Calu3 (cell line): Measurements from ENCODE around the gene SAP25. TPM values are rescaled to one million over a fixed set of nuclear protein-coding genes. Genes with fewer than 3 reads are reported as not detected.
A peak's percentile ranks its signal among the peaks of the same experiment; 100 is the strongest.

ENCODE experiments used
- BruUV-seq: library from RNA; stranded (reverse); fragments of 400-500 nt; replicated peaks from 2 replicates; lab custom pipeline; 2021; lab: Mats Ljungman, UMichigan
- CTCF ChIA-PET: fragments of 300-600 bp; sonication (Branson Sonifier 250); formaldehyde crosslinking; loops from one replicate; lab custom pipeline; 2022; ENCODE audit warnings: antibody characterized with exemption; lab: Charles Lee
- DNase-seq: peaks from one replicate; pipeline ENCODE4 v3.0.0; 2022
- H3K27ac Mint-ChIP-seq: one replicate; pipeline ENCODE4 v1.8.0; 2022; ENCODE audit warnings: mixed read lengths; ENCODE audit not compliant: unreplicated experiment
- H3K27me3 Mint-ChIP-seq: one replicate; pipeline ENCODE4 v1.8.0; 2022; ENCODE audit warnings: mixed read lengths; ENCODE audit not compliant: unreplicated experiment
- H3K36me3 Mint-ChIP-seq: one replicate; pipeline ENCODE4 v1.8.0; 2022; ENCODE audit warnings: mild to moderate bottlenecking, moderate library complexity, mixed read lengths; ENCODE audit not compliant: insufficient read depth, unreplicated experiment
- H3K4me1 Mint-ChIP-seq: one replicate; pipeline ENCODE4 v1.8.0; 2022; ENCODE audit warnings: mild to moderate bottlenecking, low read depth, mixed read lengths; ENCODE audit not compliant: unreplicated experiment
- H3K4me3 Mint-ChIP-seq: one replicate; pipeline ENCODE4 v1.8.0; 2022; ENCODE audit warnings: mild to moderate bottlenecking, low read depth, moderate library complexity, mixed read lengths; ENCODE audit not compliant: unreplicated experiment
- H3K9me3 Mint-ChIP-seq: one replicate; pipeline ENCODE4 v1.8.0; 2022; ENCODE audit warnings: low read depth, mixed read lengths; ENCODE audit not compliant: unreplicated experiment
- CTCF ChIP-seq: fragments of 200-600 bp; IDR thresholded peaks from one replicate; pipeline ENCODE4 v1.8.0; 2022; ENCODE audit warnings: antibody characterized with exemption; ENCODE audit not compliant: unreplicated experiment
- intact Hi-C: fragments of 100-400 bp; cut with micrococcal nuclease; formaldehyde crosslinking; loops from one replicate; pipeline ENCODE4 v1.10.0; 2022; ENCODE audit not compliant: unreplicated experiment
- total RNA-seq: library from RNA; stranded (reverse); gene quantifications from 2 replicates; pipeline ENCODE4 v1.2.3, GENCODE V29; 2022

SAP25 gene
- total RNA-seq, 1 experiment from 2014 or later, result 3.1 TPM

DNA sequence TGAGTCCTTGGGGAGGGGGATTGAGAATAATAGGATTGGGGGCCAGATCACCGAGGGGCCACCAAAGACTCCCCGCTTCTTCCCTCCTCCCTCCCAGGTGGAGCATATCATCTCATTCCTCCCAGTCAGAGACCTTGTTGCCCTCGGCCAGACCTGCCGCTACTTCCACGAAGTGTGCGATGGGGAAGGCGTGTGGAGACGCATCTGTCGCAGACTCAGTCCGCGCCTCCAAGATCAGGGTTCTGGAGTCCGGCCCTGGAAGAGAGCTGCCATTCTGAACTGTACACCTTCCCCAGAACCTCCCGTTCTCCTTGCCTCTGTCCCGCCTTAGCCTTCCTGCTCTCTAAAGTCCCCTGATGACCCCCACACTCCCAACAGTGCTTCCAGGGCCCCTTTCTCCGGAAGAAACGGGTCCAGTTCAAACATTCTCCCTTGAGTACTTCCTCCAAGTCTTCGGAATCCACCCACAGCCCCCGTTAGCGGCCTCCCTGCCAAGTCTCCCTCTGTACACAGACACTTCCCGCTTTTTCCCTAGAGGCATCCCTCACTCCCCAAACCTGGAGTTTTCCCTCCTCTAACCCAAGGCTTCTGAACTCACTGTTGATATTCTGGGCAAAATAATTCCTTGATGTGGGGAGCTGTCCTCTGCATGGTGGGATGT, 16.5 kb upstream of the SAP25 start:
- TF ChIP-seq CTCF, result no peak

DNA sequence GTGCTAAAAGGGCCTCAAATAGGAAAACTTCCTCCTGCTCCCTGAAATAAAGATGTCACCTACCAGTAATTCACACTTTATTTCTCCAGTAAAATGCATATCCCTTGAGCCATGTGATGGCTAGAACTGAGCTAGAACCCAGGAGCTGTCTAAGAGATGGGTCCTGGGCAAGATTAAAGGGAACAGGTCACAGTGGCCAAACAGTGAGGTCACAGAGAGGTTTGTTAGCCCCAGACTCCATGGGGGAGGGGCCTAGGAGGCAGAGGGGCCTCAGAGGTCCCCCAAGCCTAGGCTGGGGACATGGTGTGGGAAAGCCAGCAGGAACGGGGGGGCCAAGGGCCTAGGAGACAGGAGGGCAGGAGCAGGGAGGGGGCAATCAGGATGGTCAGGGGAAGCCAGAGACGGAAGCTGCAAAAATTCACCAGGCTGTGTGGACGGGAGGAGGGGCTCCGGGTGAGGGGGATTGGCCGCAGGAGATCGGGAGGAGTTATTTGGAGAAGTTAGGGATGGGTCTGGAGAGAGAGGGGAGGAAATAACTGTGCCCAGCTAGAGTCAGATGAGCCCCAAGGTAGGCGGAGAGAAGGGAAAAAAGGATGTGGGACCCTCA, 15.7 kb upstream of the SAP25 start:
- peaks cover 27% of the 10 kb centered on the region for H3K27me3 Mint-ChIP-seq
- H3K27ac Mint-ChIP-seq, result no peak overlapping the region
- TF ChIP-seq CTCF, result no peak
- H3K36me3 Mint-ChIP-seq, result peaks cover 21% of the 10 kb centered on the region
- no peak for DNase-seq
- no TSS peak for BruUV-seq
- intact Hi-C loops, result no loop called here
- CTCF ChIA-PET, result interaction anchor here (1.2 kb wide), 1 partner anchor 22 kb away, joined by 4 read pairs; no protein-coding TSS in a partner anchor
- peaks cover 6% of the 10 kb centered on the region for H3K4me1 Mint-ChIP-seq
- H3K4me3 Mint-ChIP-seq, result no peak overlapping the region
- peaks cover 2% of the 10 kb centered on the region for H3K9me3 Mint-ChIP-seq

More for the DNA sequence above, 16.5 kb upstream of the SAP25 start:
- intact Hi-C loops, result no loop called here
- Mint-ChIP-seq H3K27me3 (peaks cover 27% of the 10 kb centered on the region), H3K27ac (peak overlapping the region; percentile 36), H3K4me3 (no peak overlapping the region), H3K9me3 (peaks cover 2% of the 10 kb centered on the region), H3K36me3 (peaks cover 16% of the 10 kb centered on the region), H3K4me1 (no peaks in the 10 kb centered on the region)
- BruUV-seq, result no TSS peak
- DNase-seq, result no peak
- CTCF ChIA-PET, result no interaction called here

GRCh38 chr7:100588438-100588837, 14.7 kb upstream of the SAP25 start:
- Mint-ChIP-seq H3K4me3 (no peak overlapping the region), H3K36me3 (peaks cover 21% of the 10 kb centered on the region), H3K27me3 (peaks cover 27% of the 10 kb centered on the region), H3K9me3 (peaks cover 2% of the 10 kb centered on the region), H3K27ac (no peak overlapping the region), H3K4me1 (peaks cover 12% of the 10 kb centered on the region)
- no peak for DNase-seq
- TF ChIP-seq CTCF, result no peak
- CTCF ChIA-PET, result interaction anchor here (0.7 to 1.2 kb wide), 5 partner anchors 21 to 238 kb away, joined by 3 to 5 read pairs (median 3); partner anchors contain the start of gene MOSPD3
- intact Hi-C loops, result no loop called here
- no TSS peak for BruUV-seq

- no TSS peak for BruUV-seq
- H3K27me3 Mint-ChIP-seq, result peaks cover 15% of the 10 kb centered on the region
- H3K4me1 Mint-ChIP-seq, result peaks cover 14% of the 10 kb centered on the region
- H3K36me3 Mint-ChIP-seq, result peaks cover 25% of the 10 kb centered on the region
- peak within 1 kb of the TSS; percentile 96 for H3K27ac Mint-ChIP-seq
- no peak for TF ChIP-seq CTCF
- intact Hi-C loops, result no loop called here
- H3K9me3 Mint-ChIP-seq, result no peaks in the 10 kb centered on the region
- peak within 1 kb of the TSS; percentile 91 for H3K4me3 Mint-ChIP-seq
- CTCF ChIA-PET, result interaction anchor here (0.6 to 1.2 kb wide), 7 partner anchors 10 to 87 kb away, joined by 3 to 4 read pairs (median 4); partner anchors contain the start of gene GNB2
- DNase-seq, result peak; percentile 97
Measured at GRCh38 chr7:100586266-100587025, 12.7 kb upstream of the SAP25 start, which contains the start of gene FBXO24. FBXO24 (plus strand) TSS chr7:100586328; CDS start chr7:100586626, 298 bp downstream.
